DMS114 treated with DMSO at 0.1 percent for 48 hours (cell line): ENCODE results near the gene RCAN1.
"Not testable (repeated sequence)": the region's sequence is repeated elsewhere in the genome, so short reads cannot be mapped to it uniquely, and the experiment has no call there.

ENCODE experiments used
- DNase-seq: peaks from one replicate; lab custom pipeline; 2025; ENCODE audit not compliant: unreplicated experiment; lab: John Stamatoyannopoulos, UW

RCAN1 gene

DNA sequence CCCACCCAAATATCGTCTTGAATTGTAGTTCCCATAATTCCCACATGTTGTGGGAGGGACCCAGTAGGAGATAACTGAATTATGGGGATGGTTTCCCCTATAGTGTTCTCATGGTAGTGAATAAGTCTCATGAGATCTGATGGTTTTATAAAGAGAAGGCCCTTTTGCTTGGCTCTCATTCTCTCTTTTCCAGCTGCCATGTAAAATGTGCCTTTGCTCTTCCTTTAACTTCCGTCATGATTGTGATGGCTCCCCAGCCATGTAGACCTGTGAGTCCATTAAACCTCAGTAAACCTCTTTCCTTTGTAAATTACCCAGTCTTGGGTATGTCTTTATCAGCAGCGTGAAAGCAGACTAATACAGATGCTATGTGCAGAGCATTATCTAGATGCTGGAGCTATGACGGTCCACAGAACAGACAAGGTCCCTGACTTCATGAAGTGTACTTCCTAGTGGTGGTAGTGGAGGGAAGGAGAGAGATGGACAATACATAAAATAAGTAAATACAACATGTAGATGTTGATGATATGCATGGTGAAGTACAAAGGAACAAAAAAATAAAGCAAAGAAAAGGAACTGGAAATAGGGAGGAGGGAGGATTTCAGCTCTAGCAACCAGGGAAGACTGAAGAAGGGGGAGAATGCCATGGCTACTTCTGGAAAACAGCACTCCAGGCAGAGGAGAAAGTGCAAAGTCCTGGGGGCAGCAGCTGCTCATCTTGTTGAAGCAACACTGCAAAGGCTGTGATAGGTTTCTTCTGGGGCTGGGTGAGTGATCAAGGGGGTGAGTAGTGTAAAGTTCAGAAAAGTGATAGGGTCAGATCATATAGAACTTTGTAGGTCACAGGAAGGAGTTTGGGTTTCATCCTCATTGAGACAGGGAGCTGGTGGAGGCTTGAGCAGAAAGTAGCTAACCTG, 6.8 kb upstream of the RCAN1 start:
- no peak for DNase-seq

DNA sequence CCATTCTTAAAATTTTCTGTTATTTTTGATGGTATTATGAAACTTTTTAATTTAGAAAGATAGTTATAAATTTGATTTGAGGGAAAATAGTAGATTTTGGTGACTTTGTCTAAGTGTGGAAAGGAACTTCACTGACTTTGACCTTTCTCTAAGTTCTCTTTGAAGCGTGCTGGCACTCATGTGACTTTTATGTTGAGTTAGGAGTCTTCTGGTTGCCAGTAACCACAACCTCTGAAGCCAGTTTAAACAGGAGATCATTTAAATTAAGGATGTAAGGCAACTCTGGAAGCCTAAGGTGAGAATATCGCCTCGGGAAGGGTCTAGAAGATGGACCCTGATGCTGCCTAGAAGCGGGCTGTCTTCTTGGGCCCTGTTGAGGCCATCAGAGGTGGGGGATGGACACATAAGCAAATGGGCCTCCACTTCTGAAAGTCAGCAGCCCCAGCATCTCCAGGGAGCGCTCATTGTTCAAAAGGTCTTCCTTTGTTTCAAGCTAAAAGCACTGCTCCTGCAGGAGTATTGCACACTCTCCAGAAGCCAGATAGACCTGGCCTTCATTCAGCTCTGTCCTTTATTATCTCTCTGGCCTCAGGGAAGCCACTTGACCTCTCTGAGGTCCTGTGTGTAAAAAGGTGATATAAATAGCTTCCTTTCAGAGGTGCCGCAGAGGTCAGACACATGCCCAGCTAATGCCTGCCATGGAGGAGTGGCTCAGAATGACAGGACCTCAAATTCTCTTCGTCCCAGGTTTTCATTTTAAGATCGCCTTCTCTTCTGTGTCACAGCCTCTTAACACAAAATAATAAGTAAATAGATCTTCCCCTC, 5.1 kb upstream of the RCAN1 start:
- DNase-seq: no peak

DNA sequence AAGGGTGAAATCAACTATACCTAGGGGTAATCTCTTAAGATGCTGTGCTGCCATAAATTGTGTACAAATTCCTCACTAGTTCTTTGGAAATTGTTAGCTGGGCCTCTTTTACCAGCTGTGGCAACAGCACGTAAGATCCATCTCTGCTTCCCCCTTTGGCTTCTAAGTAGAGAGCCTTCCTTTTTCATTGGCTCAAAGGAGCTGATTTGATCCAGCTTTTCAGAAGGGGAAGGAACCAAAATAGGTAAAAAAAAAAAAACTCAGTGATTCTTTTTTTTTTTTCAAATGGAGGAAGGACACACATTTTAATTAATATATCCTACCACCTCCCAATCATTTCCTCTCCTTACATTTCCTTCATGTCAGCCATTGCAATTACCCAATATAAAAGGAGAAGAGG, 4.0 kb upstream of the RCAN1 start:
- DNase-seq: no peak

DNA sequence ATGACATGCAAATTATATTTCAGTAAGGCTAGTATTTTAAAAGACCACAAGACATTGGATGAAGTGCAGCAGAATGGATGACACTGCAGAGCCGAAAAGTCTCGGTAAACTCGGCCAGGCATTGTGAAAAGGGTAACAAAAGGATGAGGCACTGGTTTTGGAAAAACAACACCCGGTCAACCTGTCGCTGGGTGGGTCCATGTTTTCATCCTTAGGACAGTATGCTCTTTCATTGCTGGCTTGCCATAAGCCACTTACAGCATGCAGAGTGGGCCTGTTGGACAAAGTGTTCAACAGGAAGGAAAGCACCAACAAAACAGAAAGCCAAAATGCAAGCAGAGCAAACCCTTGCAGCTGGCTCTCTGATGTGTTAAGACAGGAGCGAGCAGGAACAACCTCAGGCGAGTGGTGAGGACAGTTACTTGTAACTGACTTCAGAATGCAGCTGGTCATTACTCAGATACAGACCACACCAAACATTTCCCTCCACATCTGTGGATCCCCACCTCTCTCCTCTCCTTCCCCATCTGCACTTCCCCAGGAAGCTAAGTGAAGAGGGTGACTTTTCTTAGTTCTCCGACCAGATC, 2.9 kb upstream of the RCAN1 start:
- no peak for DNase-seq

GRCh38 chr21:34615487-34615814, 538 bp upstream of the RCAN1 start:
- DNase-seq: peak; percentile 25

DNA sequence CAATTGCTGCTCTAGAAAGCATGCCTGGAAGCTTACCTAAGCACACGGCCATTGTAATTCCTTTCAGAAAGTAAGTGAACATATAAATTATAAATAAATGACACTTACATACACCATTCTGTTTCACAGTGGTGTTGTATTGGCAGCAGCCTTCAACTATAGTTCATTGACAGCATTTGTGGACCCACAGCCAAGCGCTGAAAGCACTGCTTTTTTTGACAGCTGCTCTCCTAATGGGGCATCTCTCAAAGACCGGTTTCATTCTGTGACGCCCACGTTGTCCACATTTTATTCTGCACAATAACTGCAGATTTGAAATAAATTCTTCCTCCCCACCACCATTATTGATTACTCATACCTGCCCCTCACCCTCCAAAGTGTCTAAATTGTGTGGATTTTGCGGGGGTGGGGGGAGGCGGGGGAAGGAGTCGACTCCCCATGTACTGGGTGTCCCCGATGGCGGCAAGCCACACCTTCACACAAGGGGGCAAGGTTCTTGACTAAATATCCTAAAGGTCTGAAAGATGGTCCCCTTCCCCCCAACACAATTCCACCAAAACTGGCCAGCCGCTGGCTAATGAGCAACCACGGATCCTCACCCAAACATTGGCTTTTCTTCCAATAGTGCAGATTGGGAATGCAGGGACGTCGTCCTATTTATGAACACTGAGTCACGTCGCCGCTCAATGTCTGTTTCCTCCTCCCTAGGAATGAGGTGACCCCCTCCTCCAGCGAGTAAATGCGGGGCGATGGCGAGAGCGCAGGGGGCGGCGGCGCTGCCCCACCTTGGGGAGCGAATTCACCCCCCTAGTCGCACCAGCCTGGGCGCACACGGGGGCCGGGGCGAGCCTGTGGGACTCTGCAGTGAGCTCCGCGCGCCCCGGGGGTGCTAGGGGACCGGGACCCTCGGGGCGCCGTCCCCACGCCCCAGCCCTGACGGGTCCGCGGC, 960 bp downstream of the RCAN1 start:
- no peak for DNase-seq

DNA sequence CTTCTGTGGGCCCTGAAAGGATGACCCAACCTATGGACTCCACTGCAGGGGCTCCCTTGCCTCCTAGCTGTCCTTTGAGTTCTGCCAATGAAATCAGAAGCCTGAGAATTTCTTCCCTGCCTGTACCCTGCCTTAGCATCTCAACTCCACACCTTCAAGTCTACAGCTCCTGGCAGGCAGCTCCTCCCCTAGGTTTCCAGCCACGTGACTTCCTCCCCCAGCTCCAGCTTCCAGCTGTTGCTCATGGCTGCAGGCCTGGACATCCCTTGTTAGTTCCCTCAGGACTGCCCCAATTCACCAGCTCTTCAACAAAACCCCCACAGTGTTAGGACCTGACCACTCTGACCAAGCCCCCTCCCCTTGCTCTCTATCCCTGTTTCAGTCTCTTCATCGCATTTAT, 2.4 kb downstream of the RCAN1 start:
- DNase-seq: no peak

DNA sequence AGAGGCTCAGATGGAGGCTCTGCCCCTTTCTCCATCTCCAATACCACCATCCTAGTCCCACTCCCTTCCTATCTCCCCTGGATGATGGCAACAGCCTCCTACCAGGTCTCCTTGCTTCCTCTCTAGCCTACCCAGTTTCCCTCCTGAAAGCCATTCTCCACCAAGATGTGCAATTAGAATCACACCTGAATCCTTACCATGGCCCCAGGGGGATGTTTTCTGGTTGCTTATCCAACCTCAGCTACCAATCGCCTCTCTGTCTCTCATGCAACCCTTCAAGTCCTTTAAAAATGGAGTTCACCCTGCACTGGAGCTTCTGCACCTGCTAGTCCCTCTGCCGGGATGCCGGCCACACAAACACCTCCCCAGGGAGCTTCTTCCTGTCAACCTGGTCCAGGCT, 2.9 kb downstream of the RCAN1 start:
- DNase-seq: no peak

DNA sequence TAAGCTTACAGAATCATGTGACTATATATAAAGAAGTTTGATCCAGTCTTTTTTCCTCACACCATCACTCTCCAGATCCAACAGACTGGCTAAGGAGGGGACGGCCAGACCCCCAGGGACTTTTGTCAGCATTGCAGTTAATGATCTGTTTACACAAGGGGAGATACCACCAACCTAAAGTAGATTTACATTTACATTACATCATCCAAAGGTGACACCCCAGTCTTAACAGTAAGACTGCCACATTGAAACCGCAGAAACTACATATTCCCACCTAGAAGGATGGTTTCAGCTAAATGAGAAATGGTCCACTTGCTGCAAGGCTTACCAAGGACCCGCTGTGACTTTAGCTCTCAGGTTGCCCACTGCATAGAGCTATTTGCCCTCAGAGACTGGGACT, 3.4 kb downstream of the RCAN1 start:
- no peak for DNase-seq

DNA sequence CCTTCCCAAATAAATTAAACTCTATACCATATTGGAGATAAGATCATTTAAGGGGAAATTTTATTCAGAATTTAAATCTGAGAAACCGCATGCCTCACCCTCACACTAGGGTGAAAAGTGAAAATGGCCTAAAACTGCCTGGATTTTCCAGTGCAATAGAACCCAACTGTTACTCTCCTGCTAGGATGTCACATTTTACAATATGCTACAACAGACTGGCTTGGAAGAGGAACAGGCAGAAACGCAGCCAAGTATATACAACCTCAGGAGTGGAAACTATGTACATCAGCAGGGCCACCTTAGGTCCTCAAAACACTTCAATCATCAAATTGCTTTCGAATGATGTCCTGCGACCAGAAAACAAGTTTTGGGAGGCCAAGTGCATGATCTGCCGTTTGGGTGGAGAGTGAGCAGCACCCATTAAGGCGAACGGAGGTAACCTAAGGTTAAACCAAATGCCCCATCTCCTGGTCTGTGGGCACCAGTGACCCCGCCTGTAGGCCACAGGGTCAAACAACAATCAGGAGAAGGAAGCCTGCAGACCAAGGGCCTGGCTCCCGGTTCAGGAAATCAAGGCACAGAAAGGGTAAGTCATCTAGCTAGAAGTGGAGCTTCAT, 4.9 kb downstream of the RCAN1 start:
- no peak for DNase-seq

DNA sequence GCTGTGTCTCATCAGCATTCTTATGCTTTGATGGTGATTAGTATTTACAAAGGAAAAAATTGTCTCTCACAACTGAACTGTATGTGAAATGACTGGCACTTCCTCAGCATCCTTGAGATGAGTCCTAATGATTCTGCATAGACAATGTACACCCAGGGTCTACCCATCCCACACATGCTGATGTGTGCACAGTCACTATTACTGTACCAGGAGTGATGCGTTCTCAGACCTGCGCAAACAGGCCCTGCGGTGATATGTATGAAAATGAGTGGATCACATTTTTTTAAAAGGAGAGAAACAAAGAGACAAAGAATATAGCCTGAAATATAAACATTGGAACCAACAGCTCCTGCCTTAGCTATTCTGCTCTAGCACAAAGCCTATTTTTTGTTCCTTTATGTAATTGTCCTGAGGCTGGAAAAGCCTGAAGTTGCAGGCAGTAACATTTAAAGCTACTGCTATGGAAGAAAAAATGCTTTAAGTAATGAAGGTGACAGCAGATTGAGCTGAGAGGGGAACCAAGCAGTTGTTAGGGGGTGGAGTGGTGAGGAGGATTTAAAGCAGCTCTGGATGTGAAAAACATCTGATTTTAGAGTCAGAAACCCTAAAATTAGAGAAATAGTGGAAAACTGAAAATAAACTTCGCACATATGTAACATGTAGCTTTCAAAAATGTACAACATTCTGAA, 5.5 kb downstream of the RCAN1 start:
- no peak for DNase-seq

GRCh38 chr21:34607376-34607775, 7.5 kb downstream of the RCAN1 start:
- not testable (repeated sequence) for DNase-seq

- no peak for DNase-seq
These were observed 8.3 kb downstream of the RCAN1 start for GRCh38 chr21:34606621-34607020.

GRCh38 chr21:34606051-34606450, 8.9 kb downstream of the RCAN1 start:
- DNase-seq: no peak

DNA sequence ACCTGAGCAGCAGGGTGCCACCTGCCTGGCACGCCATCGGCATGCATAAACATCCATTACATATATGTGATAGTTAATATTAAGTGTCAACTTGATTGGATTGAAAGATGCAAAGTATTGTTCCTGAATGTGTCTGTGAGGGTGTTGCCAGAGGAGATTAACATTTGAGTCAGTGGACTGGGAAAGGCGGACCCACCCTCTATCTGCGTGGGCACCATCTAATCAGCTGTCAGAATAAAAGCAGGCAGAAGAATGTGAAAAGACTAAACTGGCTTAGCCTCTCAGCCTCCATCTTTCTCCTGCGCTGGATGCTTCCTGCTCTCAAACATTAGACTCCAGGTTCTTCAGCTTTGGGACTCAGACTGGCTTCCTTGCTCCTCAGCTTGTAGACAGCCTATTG, 10.0 kb downstream of the RCAN1 start:
- DNase-seq: not testable (repeated sequence)

GRCh38 chr21:34604556-34604955, 10.4 kb downstream of the RCAN1 start:
- no peak for DNase-seq

- no peak for DNase-seq
These were observed 11.2 kb downstream of the RCAN1 start for GRCh38 chr21:34603710-34604057.

GRCh38 chr21:34603002-34603709, 11.8 kb downstream of the RCAN1 start:
- DNase-seq: peak; percentile 23

DNA sequence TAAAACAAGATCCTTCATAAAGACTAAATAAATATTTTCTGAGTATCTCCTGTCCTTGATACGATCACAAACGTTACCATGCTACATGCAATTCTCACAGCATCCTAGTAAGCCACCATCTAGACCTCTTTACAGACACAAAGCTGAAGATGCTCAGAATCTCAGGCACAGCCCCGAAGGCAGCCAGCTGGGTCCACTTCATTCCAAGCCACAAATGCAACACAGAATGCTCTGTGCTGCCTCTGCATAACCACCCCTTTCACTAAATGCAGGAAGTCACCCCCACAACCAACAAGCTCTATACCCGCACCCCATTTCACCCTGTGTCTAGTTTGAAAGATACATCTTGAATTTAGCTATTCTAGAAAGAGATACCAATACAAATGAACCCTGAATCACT, 12.9 kb downstream of the RCAN1 start:
- no peak for DNase-seq
